Astrocyte (in vitro differentiated cells and primary cell): Measurements from ENCODE around the gene SIGLEC15.

Experiments used
- EZH2 ChIP-seq: IDR thresholded peaks from 2 replicates; pipeline ENCODE4 v1.6.1; 2012; ENCODE audit warnings: mild to moderate bottlenecking, low read length, inconsistent platforms; ENCODE audit not compliant: insufficient read depth
- TF ChIP-seq, protein P1 (sequence below): IDR thresholded peaks from 2 replicates; pipeline ENCODE4 v1.5.1; 2011; ENCODE audit warnings: low read depth, mild to moderate bottlenecking, inconsistent platforms, low read length, moderate library complexity; ENCODE audit not compliant: insufficient read depth

- TF ChIP-seq, protein P1, sequence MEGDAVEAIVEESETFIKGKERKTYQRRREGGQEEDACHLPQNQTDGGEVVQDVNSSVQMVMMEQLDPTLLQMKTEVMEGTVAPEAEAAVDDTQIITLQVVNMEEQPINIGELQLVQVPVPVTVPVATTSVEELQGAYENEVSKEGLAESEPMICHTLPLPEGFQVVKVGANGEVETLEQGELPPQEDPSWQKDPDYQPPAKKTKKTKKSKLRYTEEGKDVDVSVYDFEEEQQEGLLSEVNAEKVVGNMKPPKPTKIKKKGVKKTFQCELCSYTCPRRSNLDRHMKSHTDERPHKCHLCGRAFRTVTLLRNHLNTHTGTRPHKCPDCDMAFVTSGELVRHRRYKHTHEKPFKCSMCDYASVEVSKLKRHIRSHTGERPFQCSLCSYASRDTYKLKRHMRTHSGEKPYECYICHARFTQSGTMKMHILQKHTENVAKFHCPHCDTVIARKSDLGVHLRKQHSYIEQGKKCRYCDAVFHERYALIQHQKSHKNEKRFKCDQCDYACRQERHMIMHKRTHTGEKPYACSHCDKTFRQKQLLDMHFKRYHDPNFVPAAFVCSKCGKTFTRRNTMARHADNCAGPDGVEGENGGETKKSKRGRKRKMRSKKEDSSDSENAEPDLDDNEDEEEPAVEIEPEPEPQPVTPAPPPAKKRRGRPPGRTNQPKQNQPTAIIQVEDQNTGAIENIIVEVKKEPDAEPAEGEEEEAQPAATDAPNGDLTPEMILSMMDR = no peak
- no peak for TF ChIP-seq EZH2
Measured at GRCh38 chr18:45851161-45851925, 25.9 kb downstream of the SIGLEC15 start.
